ENCODE measurements around the gene TTC34. TPM values are rescaled to one million over a fixed set of nuclear protein-coding genes. Genes with fewer than 3 reads are reported as not detected.

Gene TTC34
- total RNA-seq, 2 donors from 2014 or later, result under 0.01 to 0.52 TPM

DNA sequence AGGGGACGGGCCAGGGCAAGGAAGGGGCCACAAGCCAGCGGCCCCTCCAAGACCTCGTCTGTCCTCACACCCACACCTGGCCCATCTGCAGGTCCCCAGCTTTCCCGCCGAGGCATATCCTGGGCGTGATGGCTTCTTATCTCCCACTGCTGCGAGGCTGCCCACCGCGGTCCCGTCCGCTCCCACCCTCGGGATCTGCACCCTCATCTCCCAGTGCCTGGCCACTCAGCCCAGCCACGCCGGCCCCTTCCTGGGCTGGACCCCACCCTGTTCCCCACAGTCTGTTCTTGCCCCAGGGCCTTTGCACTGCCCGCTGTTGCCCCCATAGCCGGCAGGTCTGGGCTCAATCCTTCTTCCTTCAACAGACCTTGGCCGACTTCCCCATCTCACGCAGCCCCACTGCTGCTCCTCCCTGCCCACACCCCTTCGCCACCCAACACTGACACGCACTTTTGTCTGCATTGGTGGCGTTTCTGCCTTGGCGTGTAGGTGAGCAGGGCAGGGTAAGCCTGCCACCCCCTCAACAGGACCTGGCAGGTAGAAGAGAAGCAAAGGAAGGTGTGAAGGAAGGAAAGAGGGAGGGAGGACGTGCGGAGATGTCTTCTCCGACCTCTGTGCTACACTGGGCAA is 4.4 kb upstream of the TTC34 start:
- peaks cover 13% of the 10 kb centered on the region for H3K4me1 ChIP-seq
- DNase-seq (no peak), ATAC-seq (peak; percentile 7)
- H3K4me3 ChIP-seq, result no peak overlapping the region
- 47 to 51% methylated on average over 22 to 24 of the region's 25 CpGs for WGBS, 2 donors
- intact Hi-C loops (cut with DNase I), result no loop called here
- peaks cover 0 to 5% of the 10 kb centered on the region in 2 donors for H3K27me3 ChIP-seq
- no peaks in the 10 kb centered on the region for H3K9me3 ChIP-seq
- H3K27ac ChIP-seq, result no peak overlapping the region
- H3K36me3 ChIP-seq (replicated peaks in 1 of 2; ENCODE audit: insufficient read depth in 1 of 2, low read depth in 2 of 2), result no peaks in the 10 kb centered on the region
- TF ChIP-seq POLR2A (IDR thresholded peaks at IDR 0.05) (no peak), CTCF (IDR thresholded peaks at IDR 0.05) (no peak)

DNA sequence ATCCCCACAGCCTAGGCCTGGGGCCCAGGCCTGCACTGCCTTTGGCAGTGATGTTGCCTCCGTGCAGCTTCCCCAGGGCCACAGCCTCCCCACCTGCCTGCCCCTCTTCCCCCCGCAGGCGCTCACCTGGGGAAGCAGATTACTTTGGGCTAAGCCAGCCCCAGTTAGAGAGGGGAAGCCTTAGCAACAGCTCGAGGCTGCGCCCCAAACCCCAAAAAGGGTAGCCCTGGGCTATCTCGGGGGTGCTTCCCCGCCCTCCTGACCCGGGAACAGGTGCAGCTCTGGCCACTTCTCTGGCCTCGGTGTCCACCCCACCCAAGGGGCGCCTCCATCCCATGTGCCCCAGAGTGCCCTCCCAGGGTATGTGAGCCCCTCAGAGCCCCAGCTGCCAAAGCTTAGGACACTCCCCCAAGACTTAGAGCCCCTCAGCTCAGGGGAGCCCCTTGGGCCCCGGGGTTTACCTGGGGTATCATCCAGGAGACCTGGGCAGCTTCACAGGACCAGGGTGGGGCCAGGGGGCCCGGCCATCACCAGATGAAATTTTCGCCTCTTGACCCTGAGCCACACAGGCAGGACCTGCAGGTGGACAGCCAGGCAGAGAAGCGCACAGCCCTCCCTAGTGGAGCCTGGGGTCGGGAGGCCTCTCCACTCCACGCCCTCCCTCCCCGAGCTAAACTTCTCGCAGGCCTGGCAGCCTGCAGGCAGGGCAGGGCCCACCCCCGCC is 3.3 kb upstream of the TTC34 start:
- Histone ChIP-seq H3K36me3 (replicated peaks in 1 of 2; ENCODE audit: insufficient read depth in 1 of 2, low read depth in 2 of 2) (no peaks in the 10 kb centered on the region), H3K9me3 (no peaks in the 10 kb centered on the region), H3K27me3 (peaks cover 0 to 5% of the 10 kb centered on the region in 2 donors), H3K4me3 (no peak overlapping the region), H3K27ac (no peak overlapping the region), H3K4me1 (peaks cover 13% of the 10 kb centered on the region)
- intact Hi-C loops (cut with DNase I), result no loop called here
- ATAC-seq, result no peak
- 23 to 48% methylated on average over 2 to 18 of the region's 19 CpGs for WGBS, 2 donors
- DNase-seq, result no peak
- TF ChIP-seq CTCF (IDR thresholded peaks at IDR 0.05), result no peak
- no peak for TF ChIP-seq POLR2A (IDR thresholded peaks at IDR 0.05)

DNA sequence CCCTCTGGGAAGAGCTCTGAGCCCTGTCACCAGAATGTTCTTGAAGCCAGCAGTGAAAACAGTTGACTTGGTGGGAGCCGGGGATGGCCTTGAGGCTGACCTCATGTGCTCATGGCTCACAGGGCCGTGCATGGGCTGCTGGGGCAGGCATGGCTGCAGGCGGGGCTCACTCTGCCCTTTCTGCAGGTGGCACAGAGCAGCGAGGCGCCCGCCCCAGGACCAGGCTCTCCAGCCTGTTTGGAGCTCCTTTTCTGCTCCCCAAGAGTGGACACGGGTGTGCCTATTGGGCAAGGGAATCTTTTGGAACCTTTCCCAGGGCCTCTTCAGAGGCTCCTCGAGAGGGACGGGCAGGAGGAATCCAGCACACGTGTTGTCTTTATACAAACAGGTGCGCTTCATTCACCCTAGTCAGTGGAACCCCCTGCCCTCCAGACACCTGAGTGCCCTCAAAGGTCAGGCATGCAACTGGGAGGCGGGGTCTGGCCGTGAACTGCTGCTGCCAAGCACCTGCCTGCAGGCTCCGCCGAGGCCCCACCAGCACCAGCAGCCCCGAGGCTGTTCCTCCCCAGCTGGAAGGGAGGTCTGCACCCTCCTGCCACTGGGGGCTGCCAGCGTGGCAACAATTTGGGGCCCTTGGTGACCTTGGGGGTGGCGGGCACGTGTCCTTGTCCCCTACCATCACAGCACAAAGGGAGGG is 2.6 kb upstream of the TTC34 start:
- peaks cover 0 to 5% of the 10 kb centered on the region in 2 donors for H3K27me3 ChIP-seq
- no peak overlapping the region for H3K4me3 ChIP-seq
- intact Hi-C loops (cut with DNase I), result no loop called here
- H3K4me1 ChIP-seq, result peaks cover 13% of the 10 kb centered on the region
- TF ChIP-seq POLR2A (IDR thresholded peaks at IDR 0.05) (no peak), CTCF (IDR thresholded peaks at IDR 0.05) (no peak)
- H3K36me3 ChIP-seq (replicated peaks in 1 of 2; ENCODE audit: insufficient read depth in 1 of 2, low read depth in 2 of 2), result no peaks in the 10 kb centered on the region
- no peaks in the 10 kb centered on the region for H3K9me3 ChIP-seq
- WGBS, 2 donors, result 38 to 60% methylated on average over 2 to 12 of the region's 19 CpGs
- H3K27ac ChIP-seq, result no peak overlapping the region
- no peak for ATAC-seq
- no peak for DNase-seq

DNA sequence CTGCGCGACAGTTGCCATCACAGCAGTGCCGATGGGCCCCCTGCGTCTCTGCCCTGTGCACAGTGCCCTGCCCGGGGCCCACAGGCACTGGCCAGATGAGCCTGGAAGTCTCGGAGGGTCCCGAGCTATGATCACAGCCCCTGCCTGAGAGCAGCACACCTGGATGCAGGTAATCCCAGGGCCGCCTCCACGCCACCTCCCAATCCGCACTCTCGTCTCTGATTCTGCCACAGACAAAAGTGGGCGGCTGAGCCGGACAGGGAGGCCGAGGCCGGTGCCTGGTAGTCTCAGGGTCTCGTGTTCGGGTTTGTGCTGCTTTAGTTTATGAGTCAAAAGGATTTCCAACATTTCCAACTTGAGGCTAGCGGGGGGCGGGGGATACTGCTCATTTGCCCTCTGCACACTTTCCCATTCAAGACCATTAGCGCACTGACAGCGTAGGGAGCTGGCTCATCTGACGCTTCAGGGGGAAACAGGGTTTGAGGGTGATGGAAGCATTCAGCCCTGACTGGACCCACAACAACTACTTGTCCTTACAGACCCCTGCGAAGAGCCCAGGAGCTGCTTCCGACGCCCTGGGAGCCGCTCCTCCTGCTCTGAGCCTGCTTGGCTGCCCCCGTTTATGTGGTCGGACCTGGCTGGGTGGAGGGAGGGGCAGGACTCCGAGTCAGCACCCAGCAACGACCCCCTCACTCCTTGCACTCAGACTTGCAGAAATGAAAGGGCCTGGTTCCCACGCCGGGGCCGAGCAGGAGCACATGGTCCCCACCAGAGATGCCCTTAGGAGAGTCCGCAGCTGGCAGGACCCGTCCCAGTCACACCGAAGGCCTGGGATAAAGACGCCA is 1.8 kb upstream of the TTC34 start:
- no peaks in the 10 kb centered on the region for H3K9me3 ChIP-seq
- ATAC-seq (no peak), DNase-seq (no peak)
- peaks cover 13% of the 10 kb centered on the region for H3K4me1 ChIP-seq
- H3K4me3 ChIP-seq, result no peak overlapping the region
- WGBS, 2 donors, result 70 to 72% methylated on average over 17 to 36 of the region's 37 CpGs
- intact Hi-C loops (cut with DNase I), result no loop called here
- no peak for TF ChIP-seq POLR2A (IDR thresholded peaks at IDR 0.05)
- no peak for TF ChIP-seq CTCF (IDR thresholded peaks at IDR 0.05)
- H3K36me3 ChIP-seq (replicated peaks in 1 of 2; ENCODE audit: insufficient read depth in 1 of 2, low read depth in 2 of 2), result no peaks in the 10 kb centered on the region
- no peak overlapping the region for H3K27ac ChIP-seq
- peaks cover 0 to 5% of the 10 kb centered on the region in 2 donors for H3K27me3 ChIP-seq
